GM19023 (cell line): ENCODE data around the gene ZNF423.

Source experiments
- ATAC-seq: cut with Tn5 transposase; IDR thresholded peaks from one replicate; pipeline ENCODE4 v1.9.1; 2021; ENCODE audit warnings: mild to moderate bottlenecking, moderate library complexity; ENCODE audit not compliant: unreplicated experiment

Gene ZNF423

GRCh38 chr16:49788986-49789385, 66.9 kb downstream of the ZNF423 start:
- ATAC-seq = no peak

- no peak for ATAC-seq
These were observed 67.3 kb downstream of the ZNF423 start for GRCh38 chr16:49788572-49788971.

GRCh38 chr16:49786926-49787557, 68.9 kb downstream of the ZNF423 start:
- no peak for ATAC-seq

GRCh38 chr16:49785970-49786369, 69.9 kb downstream of the ZNF423 start:
- ATAC-seq = no peak

GRCh38 chr16:49782405-49782804, 73.5 kb downstream of the ZNF423 start:
- no peak for ATAC-seq

GRCh38 chr16:49781401-49781800, 74.5 kb downstream of the ZNF423 start:
- ATAC-seq = no peak

- no peak for ATAC-seq
These were observed 75.5 kb downstream of the ZNF423 start for GRCh38 chr16:49780433-49780832.

- no peak for ATAC-seq
These were observed 75.9 kb downstream of the ZNF423 start for GRCh38 chr16:49779979-49780378.

- no peak for ATAC-seq
These were observed 77.5 kb downstream of the ZNF423 start for GRCh38 chr16:49778202-49778930.

GRCh38 chr16:49776734-49777133, 79.2 kb downstream of the ZNF423 start:
- ATAC-seq = no peak

- no peak for ATAC-seq
These were observed 79.8 kb downstream of the ZNF423 start for GRCh38 chr16:49776085-49776595.

GRCh38 chr16:49775581-49775980, 80.3 kb downstream of the ZNF423 start:
- no peak for ATAC-seq

- ATAC-seq = no peak
These were observed 80.9 kb downstream of the ZNF423 start for GRCh38 chr16:49775018-49775417.

GRCh38 chr16:49773534-49774475, 82.1 kb downstream of the ZNF423 start:
- no peak for ATAC-seq

GRCh38 chr16:49767998-49768397, 87.9 kb downstream of the ZNF423 start:
- ATAC-seq = no peak

GRCh38 chr16:49767414-49767813, 88.5 kb downstream of the ZNF423 start:
- ATAC-seq = no peak

GRCh38 chr16:49766225-49766624, 89.7 kb downstream of the ZNF423 start:
- no peak for ATAC-seq

GRCh38 chr16:49763826-49764225, 92.1 kb downstream of the ZNF423 start:
- no peak for ATAC-seq

- ATAC-seq = no peak
These were observed 95.1 kb downstream of the ZNF423 start for GRCh38 chr16:49760815-49761214.

GRCh38 chr16:49757559-49758069, 98.3 kb downstream of the ZNF423 start:
- no peak for ATAC-seq
